GM13976 (cell line): ENCODE data around the gene CRIP2.

Experiments
- DNase-seq: peaks from one replicate; pipeline ENCODE4 v3.0.0; 2012; ENCODE audit warnings: low spot score
- in situ Hi-C: fragments of 300-500 bp; cut with MboI; formaldehyde crosslinking; loops from one replicate; pipeline ENCODE4 v1.12.0; 2022; ENCODE audit warnings: low sequenced_read_pairs, mixed read lengths, inconsistent platforms; ENCODE audit not compliant: unreplicated experiment
- TF ChIP-seq, protein P1 (sequence below): IDR thresholded peaks from 2 replicates; pipeline ENCODE4 v1.5.1; 2012; ENCODE audit warnings: borderline replicate concordance, mild to moderate bottlenecking; ENCODE audit not compliant: insufficient read depth; ENCODE audit errors: extremely low read depth, missing control alignments, control extremely low read depth

CRIP2 gene, protein sequence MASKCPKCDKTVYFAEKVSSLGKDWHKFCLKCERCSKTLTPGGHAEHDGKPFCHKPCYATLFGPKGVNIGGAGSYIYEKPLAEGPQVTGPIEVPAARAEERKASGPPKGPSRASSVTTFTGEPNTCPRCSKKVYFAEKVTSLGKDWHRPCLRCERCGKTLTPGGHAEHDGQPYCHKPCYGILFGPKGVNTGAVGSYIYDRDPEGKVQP

DNA sequence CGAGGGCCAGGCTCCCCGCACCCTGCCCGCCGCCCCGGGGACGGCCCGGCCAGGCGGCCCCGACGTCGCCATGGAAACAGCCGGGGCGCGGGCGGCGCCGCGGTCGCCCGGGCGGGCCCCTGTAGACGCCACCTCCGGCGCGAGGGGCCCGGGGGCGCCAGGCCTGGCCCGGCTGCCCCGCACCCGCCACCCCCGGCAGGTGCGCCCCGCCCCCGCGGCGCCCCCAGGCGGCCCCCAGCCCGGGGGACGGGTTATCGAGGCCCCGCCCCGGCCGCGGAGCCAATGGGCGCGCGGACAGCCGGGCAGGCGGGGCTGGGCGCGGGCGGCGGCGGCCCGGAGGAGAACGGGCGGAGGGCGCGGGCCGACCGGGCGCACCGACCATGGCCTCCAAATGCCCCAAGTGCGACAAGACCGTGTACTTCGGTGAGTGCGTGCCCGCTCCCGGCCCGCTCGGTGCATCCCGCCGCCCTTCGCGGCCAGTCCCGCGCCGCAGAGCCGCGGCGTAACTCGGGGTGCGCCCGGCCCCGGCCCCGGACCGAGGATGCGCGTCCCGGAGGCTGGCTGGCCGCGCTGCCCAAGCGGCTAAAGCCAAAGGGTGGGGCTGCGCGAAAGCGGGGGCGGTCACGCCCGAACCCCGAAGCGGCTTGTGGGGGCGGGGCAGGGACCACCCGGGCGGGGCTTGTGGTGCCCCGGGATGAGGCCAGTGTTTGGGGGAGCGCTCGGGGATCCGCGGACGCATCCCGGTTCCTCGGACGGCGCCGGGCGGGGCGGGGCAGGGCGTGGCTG lies at the start of gene CRIP2:
CRIP2 (plus strand) TSS at position 339 of the 786 bp plus-strand sequence; CDS start at position 381, 42 bp downstream.
- peak; percentile 86 for DNase-seq
- TF ChIP-seq, protein P1, sequence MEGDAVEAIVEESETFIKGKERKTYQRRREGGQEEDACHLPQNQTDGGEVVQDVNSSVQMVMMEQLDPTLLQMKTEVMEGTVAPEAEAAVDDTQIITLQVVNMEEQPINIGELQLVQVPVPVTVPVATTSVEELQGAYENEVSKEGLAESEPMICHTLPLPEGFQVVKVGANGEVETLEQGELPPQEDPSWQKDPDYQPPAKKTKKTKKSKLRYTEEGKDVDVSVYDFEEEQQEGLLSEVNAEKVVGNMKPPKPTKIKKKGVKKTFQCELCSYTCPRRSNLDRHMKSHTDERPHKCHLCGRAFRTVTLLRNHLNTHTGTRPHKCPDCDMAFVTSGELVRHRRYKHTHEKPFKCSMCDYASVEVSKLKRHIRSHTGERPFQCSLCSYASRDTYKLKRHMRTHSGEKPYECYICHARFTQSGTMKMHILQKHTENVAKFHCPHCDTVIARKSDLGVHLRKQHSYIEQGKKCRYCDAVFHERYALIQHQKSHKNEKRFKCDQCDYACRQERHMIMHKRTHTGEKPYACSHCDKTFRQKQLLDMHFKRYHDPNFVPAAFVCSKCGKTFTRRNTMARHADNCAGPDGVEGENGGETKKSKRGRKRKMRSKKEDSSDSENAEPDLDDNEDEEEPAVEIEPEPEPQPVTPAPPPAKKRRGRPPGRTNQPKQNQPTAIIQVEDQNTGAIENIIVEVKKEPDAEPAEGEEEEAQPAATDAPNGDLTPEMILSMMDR, result no peak
- in situ Hi-C loops, result no loop called here

DNA sequence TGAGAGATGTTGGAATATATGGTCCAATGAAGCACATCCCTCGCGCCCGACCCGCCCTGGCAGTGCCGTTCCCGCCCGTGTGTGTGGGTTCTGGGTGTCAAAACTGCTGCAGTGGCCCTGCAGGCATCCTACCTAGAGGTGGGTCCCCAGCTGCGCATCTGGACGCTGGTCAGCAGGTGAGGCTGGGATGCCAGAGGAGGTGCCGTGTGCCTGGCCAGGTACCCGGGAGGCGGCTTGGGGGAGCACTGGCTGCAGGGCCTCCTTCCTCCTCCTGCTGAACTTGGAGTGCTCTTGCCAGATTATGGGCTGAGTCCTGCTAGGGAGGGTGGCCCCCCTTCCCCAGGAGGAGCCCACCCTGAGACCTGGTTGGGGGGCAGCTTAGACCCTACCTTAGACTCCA lies 49.8 kb upstream of the CRIP2 start:
- no peak for DNase-seq
- in situ Hi-C loops, result no loop called here
- TF ChIP-seq, protein P1, result no peak

DNA sequence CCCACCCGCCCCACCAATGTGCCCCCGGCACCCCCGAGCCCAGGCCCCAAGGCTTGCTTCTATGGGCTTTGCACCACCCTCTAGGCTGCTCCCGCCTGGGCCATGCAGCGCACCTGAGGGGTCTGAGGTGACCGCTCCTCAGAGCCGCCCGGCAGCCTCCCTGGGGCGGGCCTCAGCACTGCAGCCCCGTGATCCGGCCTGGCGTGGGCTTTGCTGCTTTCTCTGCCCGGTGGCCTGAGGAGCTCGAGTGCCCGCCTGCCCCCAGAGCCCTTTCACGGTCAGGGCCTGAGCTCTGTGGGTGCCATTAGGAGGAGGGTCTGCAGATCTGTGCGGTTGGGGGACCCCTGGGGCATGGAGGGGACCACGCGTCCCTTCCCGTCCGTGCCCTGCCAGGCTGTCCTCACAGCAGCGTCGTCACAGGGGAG lies 48.8 kb upstream of the CRIP2 start:
- no peak for DNase-seq
- TF ChIP-seq, protein P1, result no peak
- in situ Hi-C loops, result no loop called here

DNA sequence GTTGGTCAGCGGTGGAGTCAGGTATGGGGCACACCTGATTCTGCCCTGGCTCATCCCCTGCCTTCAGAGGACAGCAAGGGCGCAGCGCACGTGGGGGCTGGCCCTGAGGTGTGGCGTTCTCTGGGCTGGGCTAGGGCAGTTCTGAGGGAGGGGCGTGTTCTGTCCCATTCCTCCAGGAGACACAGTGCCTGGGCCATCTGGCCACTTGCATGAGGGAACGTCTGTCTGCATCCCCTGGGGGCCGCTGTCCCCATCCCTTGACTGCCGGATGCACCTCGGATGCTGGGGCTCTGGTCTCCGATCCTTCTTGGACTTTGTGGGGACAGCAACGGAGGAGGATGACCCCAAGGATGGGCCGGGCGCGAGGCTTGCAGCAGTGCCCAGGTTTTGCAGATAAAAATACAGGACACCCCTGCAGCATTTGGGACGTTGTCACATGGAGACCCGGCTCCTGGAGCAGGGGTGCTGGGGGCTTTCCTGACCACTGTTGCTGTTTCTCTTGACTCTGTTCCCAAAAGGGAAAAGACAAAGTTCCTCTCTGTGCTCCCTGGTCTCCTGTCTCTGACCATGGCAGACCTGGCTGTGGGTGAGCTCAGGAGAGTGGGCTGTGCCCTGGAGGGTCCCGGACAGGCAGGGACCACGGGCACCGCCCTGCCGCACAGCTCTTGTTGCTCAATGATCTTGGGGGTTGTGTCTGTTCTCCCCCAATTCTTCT lies 48.0 kb upstream of the CRIP2 start:
- in situ Hi-C loops, result no loop called here
- TF ChIP-seq, protein P1, result no peak
- DNase-seq, result no peak

DNA sequence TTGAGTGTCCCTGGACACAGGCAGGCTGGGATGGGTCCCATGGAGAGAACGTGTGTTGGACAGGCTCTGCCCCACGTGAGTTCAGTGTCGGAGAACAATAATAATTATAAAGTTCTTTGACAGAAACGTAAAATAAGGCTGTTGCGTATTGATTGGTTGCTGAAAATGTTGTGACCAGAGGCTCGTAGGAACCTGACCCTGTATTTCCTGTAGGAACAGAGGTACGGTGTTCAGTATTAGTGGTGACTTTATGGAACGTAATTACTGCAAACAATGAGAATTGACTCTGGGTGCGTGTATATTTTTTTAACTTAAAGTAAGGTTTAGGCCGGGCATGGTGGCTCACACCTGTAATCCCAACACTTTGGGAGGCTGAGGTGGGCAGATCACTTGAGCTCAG lies 47.2 kb upstream of the CRIP2 start:
- DNase-seq, result no peak
- TF ChIP-seq, protein P1, result no peak
- in situ Hi-C loops, result no loop called here

DNA sequence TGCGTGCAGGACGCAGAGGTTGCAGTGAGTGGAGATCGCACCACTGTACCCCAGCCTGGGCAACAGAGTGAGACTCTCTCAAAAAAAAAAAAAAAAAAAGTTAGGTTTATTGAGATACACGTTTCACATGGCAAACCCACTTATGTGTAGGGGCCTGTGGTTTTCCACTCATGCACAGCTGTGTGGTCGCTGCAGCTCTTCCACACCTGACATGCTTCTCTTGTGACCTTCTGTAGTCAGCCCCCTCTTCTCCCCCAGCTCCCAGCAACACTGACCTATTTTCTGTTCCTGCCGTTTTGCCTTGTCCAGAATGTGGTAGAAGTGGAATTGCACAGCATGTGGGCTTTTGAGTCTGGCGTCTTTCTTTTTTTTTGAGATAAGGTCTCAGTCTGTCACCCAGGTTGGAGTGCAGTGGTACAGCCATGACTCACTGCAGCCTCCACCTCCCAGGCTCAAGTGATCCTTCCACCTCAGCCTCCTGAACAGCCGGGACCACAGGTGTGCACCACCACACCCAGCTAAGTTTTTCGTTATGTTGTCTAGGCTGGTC lies 46.6 kb upstream of the CRIP2 start:
- in situ Hi-C loops, result no loop called here
- TF ChIP-seq, protein P1, result no peak
- no peak for DNase-seq
